ENCODE data around the gene SORBS1. TPM values are rescaled to one million over a fixed set of nuclear protein-coding genes. Genes with fewer than 3 reads are reported as not detected.

The SORBS1 gene
- total RNA-seq, 1 experiment from 2014 or later, result 39.9 TPM

DNA sequence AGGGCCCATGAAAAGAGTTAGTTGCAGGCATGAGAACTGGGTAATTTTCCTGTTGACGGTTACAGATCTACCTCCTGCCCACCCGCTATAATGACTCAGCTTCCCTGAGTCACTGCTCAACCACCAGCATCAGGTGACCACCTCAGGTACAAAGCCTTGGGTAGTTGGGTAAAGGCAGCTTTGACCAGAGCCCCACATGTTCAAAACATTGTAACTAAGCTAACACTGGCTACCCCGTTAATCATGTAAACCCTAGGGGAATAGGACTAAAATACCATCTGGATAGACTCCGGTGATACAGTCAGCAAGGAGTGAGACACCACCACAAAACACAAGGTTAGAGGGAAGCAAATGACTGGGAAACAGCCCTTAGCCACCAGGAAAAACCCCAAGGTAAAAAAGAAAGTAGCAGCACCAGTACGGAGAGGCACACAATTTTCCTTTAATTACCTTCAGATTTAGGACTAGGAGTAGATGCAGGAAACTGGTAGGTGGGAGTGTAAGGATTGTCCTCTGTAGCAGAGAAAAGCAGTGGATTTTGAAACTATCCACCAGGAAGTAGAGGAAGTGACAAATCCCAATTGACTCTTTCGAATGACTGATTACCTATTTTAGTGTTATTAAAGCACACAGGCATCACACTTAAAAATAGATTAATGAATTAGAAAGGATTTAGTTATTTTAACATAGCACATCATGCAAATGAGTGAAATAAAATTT, 166.8 kb downstream of the SORBS1 start:
- ATAC-seq (no peak), DNase-seq (ENCODE audit: low spot score) (no peak)
- H3K27me3 Mint-ChIP-seq (ENCODE audit: low read depth), result no peaks in the 10 kb centered on the region
- POLR2A ChIA-PET, result no interaction called here
- no peaks in the 10 kb centered on the region for H3K9me3 Mint-ChIP-seq
- H3K27ac Mint-ChIP-seq, result peak overlapping the region; percentile 14
- CTCF ChIA-PET, result interaction anchor here (1.4 kb wide), 1 partner anchor 210 kb away, joined by 3 read pairs; no protein-coding TSS in a partner anchor
- peaks cover 12% of the 10 kb centered on the region for H3K4me1 Mint-ChIP-seq
- no peak overlapping the region for H3K4me3 Mint-ChIP-seq
- TF ChIP-seq, protein P1, sequence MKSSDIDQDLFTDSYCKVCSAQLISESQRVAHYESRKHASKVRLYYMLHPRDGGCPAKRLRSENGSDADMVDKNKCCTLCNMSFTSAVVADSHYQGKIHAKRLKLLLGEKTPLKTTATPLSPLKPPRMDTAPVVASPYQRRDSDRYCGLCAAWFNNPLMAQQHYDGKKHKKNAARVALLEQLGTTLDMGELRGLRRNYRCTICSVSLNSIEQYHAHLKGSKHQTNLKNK (CRISPR knock-in tag; IDR thresholded peaks at IDR 0.05), result no peak
- no peak for TF ChIP-seq MYBL2 (CRISPR knock-in tag; IDR thresholded peaks at IDR 0.05)
- TF ChIP-seq ZBTB21 (CRISPR knock-in tag; IDR thresholded peaks at IDR 0.05; ENCODE audit: borderline replicate concordance), result no peak
- TF ChIP-seq TCF7 (CRISPR knock-in tag; IDR thresholded peaks at IDR 0.05; ENCODE audit: low read depth), result no peak
- TF ChIP-seq GTF2I (CRISPR knock-in tag; conservative IDR thresholded peaks at IDR 0.05), result no peak
- no peak for TF ChIP-seq ZNF121 (CRISPR knock-in tag; IDR thresholded peaks at IDR 0.05)
- no peak for TF ChIP-seq ZNF423 (CRISPR knock-in tag; IDR thresholded peaks at IDR 0.05)
- TF ChIP-seq SMAD4 (CRISPR knock-in tag; IDR thresholded peaks at IDR 0.05), result no peak
- TF ChIP-seq, protein P2, sequence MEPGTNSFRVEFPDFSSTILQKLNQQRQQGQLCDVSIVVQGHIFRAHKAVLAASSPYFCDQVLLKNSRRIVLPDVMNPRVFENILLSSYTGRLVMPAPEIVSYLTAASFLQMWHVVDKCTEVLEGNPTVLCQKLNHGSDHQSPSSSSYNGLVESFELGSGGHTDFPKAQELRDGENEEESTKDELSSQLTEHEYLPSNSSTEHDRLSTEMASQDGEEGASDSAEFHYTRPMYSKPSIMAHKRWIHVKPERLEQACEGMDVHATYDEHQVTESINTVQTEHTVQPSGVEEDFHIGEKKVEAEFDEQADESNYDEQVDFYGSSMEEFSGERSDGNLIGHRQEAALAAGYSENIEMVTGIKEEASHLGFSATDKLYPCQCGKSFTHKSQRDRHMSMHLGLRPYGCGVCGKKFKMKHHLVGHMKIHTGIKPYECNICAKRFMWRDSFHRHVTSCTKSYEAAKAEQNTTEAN (CRISPR knock-in tag; IDR thresholded peaks at IDR 0.05), result no peak
- TF ChIP-seq, protein P3, sequence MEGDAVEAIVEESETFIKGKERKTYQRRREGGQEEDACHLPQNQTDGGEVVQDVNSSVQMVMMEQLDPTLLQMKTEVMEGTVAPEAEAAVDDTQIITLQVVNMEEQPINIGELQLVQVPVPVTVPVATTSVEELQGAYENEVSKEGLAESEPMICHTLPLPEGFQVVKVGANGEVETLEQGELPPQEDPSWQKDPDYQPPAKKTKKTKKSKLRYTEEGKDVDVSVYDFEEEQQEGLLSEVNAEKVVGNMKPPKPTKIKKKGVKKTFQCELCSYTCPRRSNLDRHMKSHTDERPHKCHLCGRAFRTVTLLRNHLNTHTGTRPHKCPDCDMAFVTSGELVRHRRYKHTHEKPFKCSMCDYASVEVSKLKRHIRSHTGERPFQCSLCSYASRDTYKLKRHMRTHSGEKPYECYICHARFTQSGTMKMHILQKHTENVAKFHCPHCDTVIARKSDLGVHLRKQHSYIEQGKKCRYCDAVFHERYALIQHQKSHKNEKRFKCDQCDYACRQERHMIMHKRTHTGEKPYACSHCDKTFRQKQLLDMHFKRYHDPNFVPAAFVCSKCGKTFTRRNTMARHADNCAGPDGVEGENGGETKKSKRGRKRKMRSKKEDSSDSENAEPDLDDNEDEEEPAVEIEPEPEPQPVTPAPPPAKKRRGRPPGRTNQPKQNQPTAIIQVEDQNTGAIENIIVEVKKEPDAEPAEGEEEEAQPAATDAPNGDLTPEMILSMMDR (IDR thresholded peaks at IDR 0.05), result no peak
- no peak for TF ChIP-seq KAT7 (CRISPR knock-in tag; IDR thresholded peaks at IDR 0.05; ENCODE audit: borderline replicate concordance)
- TF ChIP-seq ZNF671 (CRISPR knock-in tag; IDR thresholded peaks at IDR 0.05), result no peak
- TF ChIP-seq NR3C1 (CRISPR knock-in tag; conservative IDR thresholded peaks at IDR 0.05; ENCODE audit: low read depth), result no peak
- TF ChIP-seq ZNF396 (CRISPR knock-in tag; IDR thresholded peaks at IDR 0.05; ENCODE audit: borderline replicate concordance), result no peak
- TF ChIP-seq, protein P4, sequence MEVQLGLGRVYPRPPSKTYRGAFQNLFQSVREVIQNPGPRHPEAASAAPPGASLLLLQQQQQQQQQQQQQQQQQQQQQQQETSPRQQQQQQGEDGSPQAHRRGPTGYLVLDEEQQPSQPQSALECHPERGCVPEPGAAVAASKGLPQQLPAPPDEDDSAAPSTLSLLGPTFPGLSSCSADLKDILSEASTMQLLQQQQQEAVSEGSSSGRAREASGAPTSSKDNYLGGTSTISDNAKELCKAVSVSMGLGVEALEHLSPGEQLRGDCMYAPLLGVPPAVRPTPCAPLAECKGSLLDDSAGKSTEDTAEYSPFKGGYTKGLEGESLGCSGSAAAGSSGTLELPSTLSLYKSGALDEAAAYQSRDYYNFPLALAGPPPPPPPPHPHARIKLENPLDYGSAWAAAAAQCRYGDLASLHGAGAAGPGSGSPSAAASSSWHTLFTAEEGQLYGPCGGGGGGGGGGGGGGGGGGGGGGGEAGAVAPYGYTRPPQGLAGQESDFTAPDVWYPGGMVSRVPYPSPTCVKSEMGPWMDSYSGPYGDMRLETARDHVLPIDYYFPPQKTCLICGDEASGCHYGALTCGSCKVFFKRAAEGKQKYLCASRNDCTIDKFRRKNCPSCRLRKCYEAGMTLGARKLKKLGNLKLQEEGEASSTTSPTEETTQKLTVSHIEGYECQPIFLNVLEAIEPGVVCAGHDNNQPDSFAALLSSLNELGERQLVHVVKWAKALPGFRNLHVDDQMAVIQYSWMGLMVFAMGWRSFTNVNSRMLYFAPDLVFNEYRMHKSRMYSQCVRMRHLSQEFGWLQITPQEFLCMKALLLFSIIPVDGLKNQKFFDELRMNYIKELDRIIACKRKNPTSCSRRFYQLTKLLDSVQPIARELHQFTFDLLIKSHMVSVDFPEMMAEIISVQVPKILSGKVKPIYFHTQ (CRISPR knock-in tag; IDR thresholded peaks at IDR 0.05), result no peak
- H3K36me3 Mint-ChIP-seq, result peaks cover 22% of the 10 kb centered on the region

DNA sequence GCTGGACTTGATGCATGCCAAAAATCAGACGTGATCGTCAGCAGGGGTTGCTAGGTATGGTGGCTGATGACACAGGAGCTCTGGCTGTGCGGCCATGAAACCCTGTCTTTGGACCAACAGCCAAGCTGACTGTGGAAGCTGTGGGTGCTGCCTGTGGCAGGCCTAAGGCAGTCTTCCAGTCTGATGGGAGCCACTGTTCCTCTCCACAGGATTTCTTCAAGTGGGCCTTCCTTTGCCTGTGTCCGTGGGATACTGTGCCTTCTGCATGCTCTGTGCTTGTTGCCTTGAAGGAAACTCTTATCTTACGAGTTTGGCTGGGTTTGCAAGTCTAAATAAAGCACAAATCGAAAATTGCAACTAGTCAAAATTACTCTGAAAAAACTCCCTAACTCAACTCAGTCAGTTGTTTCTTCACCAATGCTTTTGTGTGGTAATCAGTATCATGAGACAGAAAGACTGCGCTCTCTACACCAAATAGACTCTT, 168.4 kb downstream of the SORBS1 start:
- TF ChIP-seq, protein P5, sequence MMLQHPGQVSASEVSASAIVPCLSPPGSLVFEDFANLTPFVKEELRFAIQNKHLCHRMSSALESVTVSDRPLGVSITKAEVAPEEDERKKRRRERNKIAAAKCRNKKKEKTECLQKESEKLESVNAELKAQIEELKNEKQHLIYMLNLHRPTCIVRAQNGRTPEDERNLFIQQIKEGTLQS (CRISPR knock-in tag; conservative IDR thresholded peaks at IDR 0.05), result no peak
- TF ChIP-seq NR3C1 (CRISPR knock-in tag; conservative IDR thresholded peaks at IDR 0.05; ENCODE audit: low read depth) (no peak), RORB (CRISPR knock-in tag; IDR thresholded peaks at IDR 0.05) (no peak)
- TF ChIP-seq, protein P6, sequence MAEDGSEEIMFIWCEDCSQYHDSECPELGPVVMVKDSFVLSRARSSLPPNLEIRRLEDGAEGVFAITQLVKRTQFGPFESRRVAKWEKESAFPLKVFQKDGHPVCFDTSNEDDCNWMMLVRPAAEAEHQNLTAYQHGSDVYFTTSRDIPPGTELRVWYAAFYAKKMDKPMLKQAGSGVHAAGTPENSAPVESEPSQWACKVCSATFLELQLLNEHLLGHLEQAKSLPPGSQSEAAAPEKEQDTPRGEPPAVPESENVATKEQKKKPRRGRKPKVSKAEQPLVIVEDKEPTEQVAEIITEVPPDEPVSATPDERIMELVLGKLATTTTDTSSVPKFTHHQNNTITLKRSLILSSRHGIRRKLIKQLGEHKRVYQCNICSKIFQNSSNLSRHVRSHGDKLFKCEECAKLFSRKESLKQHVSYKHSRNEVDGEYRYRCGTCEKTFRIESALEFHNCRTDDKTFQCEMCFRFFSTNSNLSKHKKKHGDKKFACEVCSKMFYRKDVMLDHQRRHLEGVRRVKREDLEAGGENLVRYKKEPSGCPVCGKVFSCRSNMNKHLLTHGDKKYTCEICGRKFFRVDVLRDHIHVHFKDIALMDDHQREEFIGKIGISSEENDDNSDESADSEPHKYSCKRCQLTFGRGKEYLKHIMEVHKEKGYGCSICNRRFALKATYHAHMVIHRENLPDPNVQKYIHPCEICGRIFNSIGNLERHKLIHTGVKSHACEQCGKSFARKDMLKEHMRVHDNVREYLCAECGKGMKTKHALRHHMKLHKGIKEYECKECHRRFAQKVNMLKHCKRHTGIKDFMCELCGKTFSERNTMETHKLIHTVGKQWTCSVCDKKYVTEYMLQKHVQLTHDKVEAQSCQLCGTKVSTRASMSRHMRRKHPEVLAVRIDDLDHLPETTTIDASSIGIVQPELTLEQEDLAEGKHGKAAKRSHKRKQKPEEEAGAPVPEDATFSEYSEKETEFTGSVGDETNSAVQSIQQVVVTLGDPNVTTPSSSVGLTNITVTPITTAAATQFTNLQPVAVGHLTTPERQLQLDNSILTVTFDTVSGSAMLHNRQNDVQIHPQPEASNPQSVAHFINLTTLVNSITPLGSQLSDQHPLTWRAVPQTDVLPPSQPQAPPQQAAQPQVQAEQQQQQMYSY (CRISPR knock-in tag; IDR thresholded peaks at IDR 0.05), result no peak
- TF ChIP-seq, protein P7, sequence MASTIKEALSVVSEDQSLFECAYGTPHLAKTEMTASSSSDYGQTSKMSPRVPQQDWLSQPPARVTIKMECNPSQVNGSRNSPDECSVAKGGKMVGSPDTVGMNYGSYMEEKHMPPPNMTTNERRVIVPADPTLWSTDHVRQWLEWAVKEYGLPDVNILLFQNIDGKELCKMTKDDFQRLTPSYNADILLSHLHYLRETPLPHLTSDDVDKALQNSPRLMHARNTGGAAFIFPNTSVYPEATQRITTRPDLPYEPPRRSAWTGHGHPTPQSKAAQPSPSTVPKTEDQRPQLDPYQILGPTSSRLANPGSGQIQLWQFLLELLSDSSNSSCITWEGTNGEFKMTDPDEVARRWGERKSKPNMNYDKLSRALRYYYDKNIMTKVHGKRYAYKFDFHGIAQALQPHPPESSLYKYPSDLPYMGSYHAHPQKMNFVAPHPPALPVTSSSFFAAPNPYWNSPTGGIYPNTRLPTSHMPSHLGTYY (CRISPR knock-in tag; IDR thresholded peaks at IDR 0.05), result no peak
- TF ChIP-seq, protein P8, sequence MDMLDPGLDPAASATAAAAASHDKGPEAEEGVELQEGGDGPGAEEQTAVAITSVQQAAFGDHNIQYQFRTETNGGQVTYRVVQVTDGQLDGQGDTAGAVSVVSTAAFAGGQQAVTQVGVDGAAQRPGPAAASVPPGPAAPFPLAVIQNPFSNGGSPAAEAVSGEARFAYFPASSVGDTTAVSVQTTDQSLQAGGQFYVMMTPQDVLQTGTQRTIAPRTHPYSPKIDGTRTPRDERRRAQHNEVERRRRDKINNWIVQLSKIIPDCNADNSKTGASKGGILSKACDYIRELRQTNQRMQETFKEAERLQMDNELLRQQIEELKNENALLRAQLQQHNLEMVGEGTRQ (CRISPR knock-in tag; IDR thresholded peaks at IDR 0.05), result no peak
- no peak for DNase-seq (ENCODE audit: low spot score)
- ChIA-PET CTCF (interaction anchor here (1.0 to 8.1 kb wide), 7 partner anchors 13 to 208 kb away, joined by 3 to 39 read pairs (median 5); no protein-coding TSS in a partner anchor), POLR2A (no interaction called here)
- Mint-ChIP-seq H3K4me1 (peaks cover 17% of the 10 kb centered on the region), H3K9me3 (no peaks in the 10 kb centered on the region), H3K4me3 (no peak overlapping the region), H3K27ac (no peak overlapping the region), H3K27me3 (ENCODE audit: low read depth) (no peaks in the 10 kb centered on the region), H3K36me3 (peaks cover 13% of the 10 kb centered on the region)
- no peak for ATAC-seq

Data from WTC11 (cell line).